ENCODE data around the gene UAP1L1. TPM values are rescaled to one million over a fixed set of nuclear protein-coding genes. Genes with fewer than 3 reads are reported as not detected.

The UAP1L1 gene
- total and polyA plus RNA-seq, 2 of the 8 experiments (the other 6 are each of a cell fraction or from before 2014, with no cell fraction given), result 2.0 to 5.4 TPM

DNA sequence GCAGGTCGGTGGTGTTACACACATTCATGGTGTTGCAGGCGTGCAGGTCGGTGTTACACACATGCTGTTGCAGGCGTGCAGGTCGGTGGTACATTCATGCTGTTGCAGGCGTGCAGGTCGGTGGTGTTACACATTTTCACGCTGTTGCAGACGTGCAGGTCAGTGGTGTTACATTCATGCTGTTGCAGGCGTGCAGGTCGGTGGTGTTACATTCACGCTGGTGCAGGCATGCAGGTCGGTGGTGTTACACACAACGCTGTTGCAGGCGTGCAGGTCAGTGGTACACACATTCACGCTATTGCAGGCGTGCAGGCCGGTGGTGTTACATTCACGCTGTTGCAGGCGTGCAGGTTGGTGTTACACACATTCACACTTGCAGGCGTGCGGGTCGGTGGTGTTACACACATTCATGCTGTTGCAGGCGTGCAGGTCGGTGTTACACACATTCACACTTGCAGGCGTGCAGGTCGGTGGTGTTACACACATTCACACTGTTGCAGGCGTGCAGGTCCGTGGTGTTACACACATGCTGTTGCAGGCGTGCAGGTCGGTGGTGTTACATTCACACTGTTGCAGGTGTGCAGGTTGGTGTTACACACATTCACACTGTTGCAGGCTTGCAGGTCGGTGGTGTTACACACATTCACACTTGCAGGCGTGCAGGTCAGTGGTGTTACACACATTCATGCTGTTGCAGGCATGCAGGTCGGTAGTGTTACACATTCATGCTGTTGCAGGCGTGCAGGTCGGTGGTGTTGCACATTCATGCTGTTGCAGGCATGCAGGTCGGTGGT, 26.1 kb downstream of the UAP1L1 start:
- no peak overlapping the region for H2BK15ac ChIP-seq (ENCODE audit: low read length)
- TF ChIP-seq SP4 (IDR thresholded peaks at IDR 0.05; ENCODE audit: low read length) (no peak), JUN (IDR thresholded peaks at IDR 0.05; ENCODE audit: low read depth, low read length) (no peak), EZH2 (IDR thresholded peaks at IDR 0.05; ENCODE audit: low read depth, low read length, severe bottlenecking) (no peak), NRF1 (IDR thresholded peaks at IDR 0.05; ENCODE audit: low read depth, low read length) (no peak), SUZ12 (IDR thresholded peaks at IDR 0.05; ENCODE audit: low read length) (no peak), TCF12 (IDR thresholded peaks at IDR 0.05; ENCODE audit: low read depth, low read length) (no peak), SP2 (IDR thresholded peaks at IDR 0.05; ENCODE audit: low read length) (no peak), FOSL1 (IDR thresholded peaks at IDR 0.05; ENCODE audit: insufficient read depth, low read depth, low read length) (no peak), KDM1A (IDR thresholded peaks at IDR 0.05; ENCODE audit: borderline replicate concordance, low read length) (no peak), GABPA (IDR thresholded peaks at IDR 0.05; ENCODE audit: borderline replicate concordance, insufficient read depth, low read length) (no peak)
- TF ChIP-seq, protein P1, sequence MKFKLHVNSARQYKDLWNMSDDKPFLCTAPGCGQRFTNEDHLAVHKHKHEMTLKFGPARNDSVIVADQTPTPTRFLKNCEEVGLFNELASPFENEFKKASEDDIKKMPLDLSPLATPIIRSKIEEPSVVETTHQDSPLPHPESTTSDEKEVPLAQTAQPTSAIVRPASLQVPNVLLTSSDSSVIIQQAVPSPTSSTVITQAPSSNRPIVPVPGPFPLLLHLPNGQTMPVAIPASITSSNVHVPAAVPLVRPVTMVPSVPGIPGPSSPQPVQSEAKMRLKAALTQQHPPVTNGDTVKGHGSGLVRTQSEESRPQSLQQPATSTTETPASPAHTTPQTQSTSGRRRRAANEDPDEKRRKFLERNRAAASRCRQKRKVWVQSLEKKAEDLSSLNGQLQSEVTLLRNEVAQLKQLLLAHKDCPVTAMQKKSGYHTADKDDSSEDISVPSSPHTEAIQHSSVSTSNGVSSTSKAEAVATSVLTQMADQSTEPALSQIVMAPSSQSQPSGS (IDR thresholded peaks at IDR 0.05; ENCODE audit: low read length), result no peak

More for the DNA sequence above, 26.1 kb downstream of the UAP1L1 start:
- Histone ChIP-seq H4K8ac (ENCODE audit: extremely low read depth, insufficient read depth, low read length) (no peak overlapping the region), H2AFZ (ENCODE audit: low read length) (no peak overlapping the region), H3K79me2 (ENCODE audit: control insufficient read depth in 1 of 2, insufficient read depth in 2 of 2, low read length in 2 of 2) (no peaks in the 10 kb centered on the region), H3K56ac (replicated peaks; ENCODE audit: insufficient read length, low read depth, low read length) (no peak overlapping the region), H3K4me1 (replicated peaks in 1 of 4; ENCODE audit: control insufficient read depth in 3 of 4, insufficient read depth in 4 of 4, low read length in 3 of 4) (no peaks in the 10 kb centered on the region), H2BK5ac (ENCODE audit: low read depth, low read length) (no peak overlapping the region), H3K18ac (ENCODE audit: extremely low read depth, low read length) (no peak overlapping the region), H3K23ac (ENCODE audit: insufficient read length) (no peak overlapping the region), H2AK5ac (ENCODE audit: low read depth, low read length) (no peak overlapping the region), H3K4ac (replicated peaks; ENCODE audit: insufficient read length, low read depth, low read length) (no peak overlapping the region), H3K36me3 (ENCODE audit: control insufficient read depth in 2 of 4, insufficient read depth in 4 of 4, low read length in 3 of 4) (peaks cover 19 to 40% (median 34%) of the 10 kb centered on the region in 4 experiments; a peak in 7 of 8 replicates), H3K27ac (ENCODE audit: low read depth, low read length) (no peak overlapping the region), H3K14ac (ENCODE audit: insufficient read length) (no peak overlapping the region), H3K23me2 (ENCODE audit: low read depth, low read length) (no peaks in the 10 kb centered on the region), H4K20me1 (replicated peaks in 1 of 2; ENCODE audit: control insufficient read depth in 1 of 2, insufficient read depth in 2 of 2, low read length in 2 of 2) (peaks cover 0 to 2% of the 10 kb centered on the region in 2 experiments), H3K4me2 (ENCODE audit: insufficient read depth in 1 of 2, low read depth in 2 of 2, low read length in 2 of 2) (no peak overlapping the region), H2BK20ac (ENCODE audit: low read length) (no peak overlapping the region), H3K9ac (replicated peaks in 1 of 4; ENCODE audit: extremely low read depth in 1 of 4, low read depth in 3 of 4, low read length in 3 of 4) (no peak overlapping the region), H3K79me1 (ENCODE audit: low read depth, low read length) (peaks cover 2% of the 10 kb centered on the region), H3K4me3 (ENCODE audit: extremely low read depth in 1 of 4, insufficient read depth in 2 of 4, low read depth in 3 of 4, low read length in 4 of 4) (no peak overlapping the region), H2BK120ac (replicated peaks; ENCODE audit: low read depth, low read length) (no peak overlapping the region), H3K9me3 (ENCODE audit: insufficient read depth in 2 of 2, low read depth in 1 of 2, low read length in 1 of 2) (peaks cover 20 to 24% of the 10 kb centered on the region in 2 experiments), H4K91ac (replicated peaks; ENCODE audit: insufficient read length, low read length) (no peak overlapping the region), H4K5ac (ENCODE audit: insufficient read length, low read depth, low read length) (no peak overlapping the region), H3K27me3 (replicated peaks in 1 of 4; ENCODE audit: control insufficient read depth in 3 of 4, extremely low read depth in 1 of 4, insufficient read depth in 3 of 4, low read length in 3 of 4) (no peaks in the 10 kb centered on the region), H2BK12ac (ENCODE audit: low read depth, low read length) (no peak overlapping the region)
- CTCF ChIA-PET (ENCODE audit: partially characterized antibody), result interaction anchor here (0.8 to 1.6 kb wide), 5 partner anchors 10 to 77 kb away, joined by 3 to 4 read pairs (median 3); no protein-coding TSS in a partner anchor
- 90% methylated on average over 36 of the region's 37 CpGs; no CpG with 5 or more reads in 1 of the 2 experiments for WGBS, 2 experiments (ENCODE audit: extremely low coverage in 1 of 2, insufficient coverage in 1 of 2, insufficient read length in 1 of 2, insufficient replicate concordance in 2 of 2, low coverage in 1 of 2, low lambda C conversion rate in 2 of 2, missing lambda C conversion rate in 1 of 2)
- POLR2A ChIA-PET (ENCODE audit: partially characterized antibody), result no interaction called here
- FAIRE-seq, result no peak
- no peak for DNase-seq (ENCODE audit: low read depth in 1 of 2, low spot score in 2 of 2)
